T-helper 2 cell treated with Interferon-gamma antibody and Interleukin-4, amounts not matched to agents 100 ng/mL and 5 ng/mL, for 36 hours (primary cell): ENCODE data around the gene ATP2B1. TPM values are rescaled to one million over a fixed set of nuclear protein-coding genes. Genes with fewer than 3 reads are reported as not detected.
"Not testable (repeated sequence)": the region's sequence is repeated elsewhere in the genome, so short reads cannot be mapped to it uniquely, and the experiment has no call there.

Experiments
- intact Hi-C: fragments of 100-400 bp; cut with micrococcal nuclease; formaldehyde crosslinking; loops from one replicate; pipeline ENCODE4 v1.15.1; 2023
- total RNA-seq: library from RNA; stranded (reverse); gene quantifications from 2 replicates; pipeline ENCODE4 v1.2.3, GENCODE V29; 2022

ATP2B1 gene
- total RNA-seq, 1 donor from 2014 or later = 24.6 TPM

GRCh38 chr12:89717759-89718523 is 9.3 kb upstream of the ATP2B1 start:
- intact Hi-C loops = no loop called here

- intact Hi-C loops = no loop called here
Measured at GRCh38 chr12:89712706-89713105, 4.1 kb upstream of the ATP2B1 start.

DNA sequence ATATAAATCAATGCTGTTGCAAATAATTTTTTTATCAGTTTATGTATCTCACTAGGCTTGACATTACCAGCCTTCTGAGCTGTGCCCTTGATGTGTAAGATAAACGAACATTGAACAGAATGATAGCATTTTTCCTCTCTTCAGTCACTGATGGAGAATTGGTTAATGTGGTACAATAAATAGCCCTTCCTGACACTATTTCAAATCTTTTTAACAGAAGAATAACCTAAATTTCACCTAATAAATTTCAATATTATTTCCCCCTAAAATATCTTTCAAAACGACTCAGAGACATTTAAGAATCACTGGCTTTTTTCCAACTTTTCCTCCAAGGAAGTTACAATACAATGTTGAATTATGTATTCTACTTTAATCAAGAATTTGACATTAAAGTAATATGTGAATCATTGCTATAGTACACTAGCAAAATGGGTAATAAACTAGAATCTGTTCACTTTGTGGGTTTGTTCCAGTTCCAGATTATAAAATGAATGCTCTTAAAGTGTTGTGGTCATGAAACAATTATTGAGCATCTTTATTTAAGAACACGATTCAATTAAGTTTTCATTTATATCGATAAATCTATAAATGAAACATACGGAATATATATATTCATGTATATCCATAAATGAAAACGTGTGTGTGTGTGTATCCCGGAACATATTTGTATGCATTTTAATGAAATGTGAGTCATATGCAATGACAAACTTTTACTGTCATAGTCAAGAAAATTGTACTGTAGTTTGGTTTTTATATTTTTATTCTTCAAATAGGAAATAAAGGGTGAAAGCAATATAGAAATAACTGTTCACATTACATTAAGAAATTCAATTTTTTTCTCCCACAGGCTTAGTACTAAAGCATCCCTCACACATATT is 2.5 kb upstream of the ATP2B1 start:
- intact Hi-C loops = no loop called here

- intact Hi-C loops = loop anchor here (1.0 to 10.0 kb wide), 14 partner anchors 46 to 1675 kb away; partner anchors contain the start of genes DUSP6 and POC1B
Measured at GRCh38 chr12:89709995-89710872, 1.6 kb upstream of the ATP2B1 start.

GRCh38 chr12:89709157-89709994 is 738 bp upstream of the ATP2B1 start:
- intact Hi-C loops = loop anchor here (1.0 to 10.0 kb wide), 14 partner anchors 47 to 1674 kb away; partner anchors contain the start of genes DUSP6 and POC1B

- intact Hi-C loops = loop anchor here (1.0 to 10.0 kb wide), 7 partner anchors 45 to 693 kb away; no protein-coding TSS in a partner anchor
Measured at GRCh38 chr12:89707703-89708564, 704 bp downstream of the ATP2B1 start.

DNA sequence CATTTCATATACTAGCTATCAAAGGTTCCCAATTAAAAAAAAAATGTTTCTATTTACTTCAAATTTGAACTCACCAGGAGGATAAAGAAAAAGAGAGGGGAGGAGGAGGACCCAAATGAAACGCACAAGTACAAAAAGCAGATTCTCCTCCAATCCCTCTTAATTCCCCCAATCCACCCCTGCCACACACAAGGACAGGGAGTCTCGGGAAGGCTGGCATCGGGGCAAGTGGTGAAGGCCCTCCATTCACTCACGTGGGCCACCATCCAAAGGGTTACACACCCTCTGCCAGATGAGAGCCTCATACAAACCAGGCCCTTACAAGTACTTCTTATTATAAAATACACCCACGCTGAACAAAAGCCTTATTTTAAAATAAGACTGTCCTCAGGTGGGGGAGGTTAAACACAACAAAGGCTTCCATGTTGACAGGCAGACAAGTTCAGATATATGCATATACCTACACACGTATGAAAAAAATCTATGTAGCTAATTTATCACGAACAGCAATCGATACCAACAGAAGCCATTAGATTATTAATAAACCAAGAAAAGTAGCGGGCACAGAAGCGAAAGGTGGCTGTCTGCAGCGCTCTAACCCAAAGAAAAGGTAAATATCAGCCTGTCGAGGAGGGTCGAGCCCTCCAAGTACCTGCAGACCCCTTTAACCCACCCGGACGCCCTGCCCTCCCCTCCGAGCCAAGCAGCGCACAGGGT is 1.5 kb downstream of the ATP2B1 start:
- intact Hi-C loops = loop anchor here (5.0 to 10.0 kb wide), 3 partner anchors 165 to 692 kb away; no protein-coding TSS in a partner anchor

DNA sequence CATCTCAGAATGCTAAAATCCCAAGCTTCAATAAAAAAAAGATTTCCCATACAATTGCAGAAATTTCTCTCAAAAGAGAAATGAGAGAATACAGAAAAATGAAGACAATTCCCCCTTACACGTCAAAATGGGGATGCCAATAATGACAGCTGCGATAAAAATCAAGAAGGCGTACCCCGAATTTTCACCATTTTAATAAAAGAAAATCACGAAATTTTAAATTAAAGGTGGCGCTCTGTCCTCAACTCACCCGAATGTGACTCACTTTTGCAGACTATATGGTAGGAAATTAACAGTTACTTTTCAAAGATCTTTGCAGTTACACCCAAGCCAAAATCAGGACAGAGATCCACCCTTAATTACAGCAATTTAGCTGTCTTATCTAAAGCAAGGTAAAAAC is 2.1 kb downstream of the ATP2B1 start:
- intact Hi-C loops = loop anchor here (5.0 to 10.0 kb wide), 3 partner anchors 164 to 692 kb away; no protein-coding TSS in a partner anchor

DNA sequence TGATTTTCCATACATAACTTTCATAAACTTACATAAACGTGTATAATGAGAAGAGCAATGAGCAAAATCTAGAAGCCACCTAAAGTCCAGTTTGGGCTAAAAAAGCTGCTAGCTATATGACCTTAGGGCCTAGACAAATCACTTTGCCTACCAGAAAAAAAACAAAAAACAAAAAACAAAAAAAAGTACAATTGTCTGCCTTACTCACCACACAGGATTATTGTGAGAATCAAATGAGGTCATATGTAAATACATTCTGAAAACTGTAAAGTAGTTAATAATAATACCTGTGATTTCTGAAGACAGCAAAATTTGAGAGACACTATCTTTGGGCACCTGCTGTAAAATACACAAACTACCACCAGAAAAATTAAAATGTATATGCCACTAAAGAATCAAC is 4.2 kb downstream of the ATP2B1 start:
- intact Hi-C loops = loop anchor here (10.0 kb wide), 1 partner anchor 690 kb away; no protein-coding TSS in a partner anchor

- intact Hi-C loops = loop anchor here (10.0 kb wide), 1 partner anchor 689 kb away; no protein-coding TSS in a partner anchor
Measured at GRCh38 chr12:89703768-89704167, 4.9 kb downstream of the ATP2B1 start.

- intact Hi-C loops = loop anchor here (10.0 kb wide), 1 partner anchor 688 kb away; no protein-coding TSS in a partner anchor
Measured at GRCh38 chr12:89702503-89702902, 6.1 kb downstream of the ATP2B1 start.

DNA sequence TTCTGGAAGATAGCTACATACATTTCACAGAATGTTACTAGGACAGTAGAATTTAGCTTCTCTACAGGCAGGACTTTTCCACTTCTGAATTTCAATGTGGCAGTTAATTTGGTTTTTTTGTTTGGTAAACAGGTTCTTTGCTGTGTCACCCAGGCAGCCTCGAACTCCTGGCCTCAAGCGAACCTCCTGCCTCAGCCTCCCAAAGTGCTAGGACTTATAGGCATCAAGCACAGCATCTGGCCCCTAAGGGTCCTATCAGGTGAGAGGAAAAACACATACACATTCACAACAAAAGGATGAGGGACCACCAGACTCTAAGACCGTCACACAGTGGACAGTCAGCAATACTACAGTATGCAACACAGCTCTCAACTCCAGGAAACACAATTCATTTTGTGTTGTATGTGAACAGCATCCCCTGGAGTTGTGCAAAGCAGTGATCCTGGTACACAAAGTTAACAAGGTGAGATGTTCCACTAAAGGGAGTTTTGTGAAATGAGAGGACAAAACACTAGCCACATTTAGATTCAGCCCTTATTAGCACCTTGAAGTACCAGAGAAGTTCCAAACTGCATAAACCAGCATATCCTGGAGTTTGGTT is 6.9 kb downstream of the ATP2B1 start:
- intact Hi-C loops = loop anchor here (10.0 kb wide), 1 partner anchor 687 kb away; no protein-coding TSS in a partner anchor

DNA sequence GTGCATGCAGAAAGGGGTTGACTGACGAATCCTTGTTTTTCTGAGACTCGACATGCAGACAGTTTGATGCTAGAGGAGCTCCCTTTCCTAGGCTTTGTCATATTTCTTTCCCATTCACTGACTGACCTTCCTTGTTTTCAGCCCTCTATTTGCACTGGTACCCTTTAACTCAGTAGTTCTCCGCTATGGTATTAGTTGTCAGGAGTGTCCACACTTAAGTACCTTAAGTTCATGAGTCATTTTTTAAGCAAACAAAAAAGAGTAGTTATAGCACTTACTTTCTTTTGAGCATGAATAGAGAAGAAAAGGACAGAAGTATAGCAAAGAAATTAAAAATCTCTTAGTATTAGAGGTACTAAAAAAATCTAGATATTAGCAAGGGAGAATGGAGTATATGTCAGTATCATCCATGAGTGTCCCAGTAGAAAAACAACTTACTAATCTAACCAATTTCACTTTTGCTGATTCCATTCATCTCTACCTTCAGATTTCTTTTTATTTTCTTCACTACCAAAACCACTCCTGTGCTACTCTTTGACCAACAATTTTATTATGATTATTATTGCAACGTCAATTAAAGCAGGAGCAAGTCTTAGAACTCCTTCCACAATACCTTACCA is 8.3 kb downstream of the ATP2B1 start:
- intact Hi-C loops = loop anchor here (10.0 kb wide), 1 partner anchor 686 kb away; no protein-coding TSS in a partner anchor

GRCh38 chr12:89698607-89699006 is 10.0 kb downstream of the ATP2B1 start:
- intact Hi-C loops = no loop called here

GRCh38 chr12:89697728-89698127 is 10.9 kb downstream of the ATP2B1 start:
- intact Hi-C loops = not testable (repeated sequence)

DNA sequence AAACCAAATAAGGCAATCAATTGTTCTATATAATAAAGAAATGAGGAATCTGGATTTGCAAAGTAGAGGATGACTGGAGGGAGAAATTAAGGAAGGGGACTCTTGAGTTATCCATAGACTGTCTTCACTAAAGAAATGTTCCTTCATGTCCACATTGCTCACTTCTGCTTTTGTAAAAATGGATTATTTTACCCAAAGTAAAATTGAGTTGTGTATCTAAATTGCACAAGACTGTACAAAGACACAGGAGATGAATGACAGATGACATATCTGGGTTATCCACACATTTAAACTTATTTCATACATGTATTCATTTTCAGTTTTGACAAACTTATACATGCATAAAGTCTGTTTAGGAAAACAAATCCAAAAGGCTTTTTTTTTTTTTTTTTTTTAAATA is 11.3 kb downstream of the ATP2B1 start:
- intact Hi-C loops = no loop called here

DNA sequence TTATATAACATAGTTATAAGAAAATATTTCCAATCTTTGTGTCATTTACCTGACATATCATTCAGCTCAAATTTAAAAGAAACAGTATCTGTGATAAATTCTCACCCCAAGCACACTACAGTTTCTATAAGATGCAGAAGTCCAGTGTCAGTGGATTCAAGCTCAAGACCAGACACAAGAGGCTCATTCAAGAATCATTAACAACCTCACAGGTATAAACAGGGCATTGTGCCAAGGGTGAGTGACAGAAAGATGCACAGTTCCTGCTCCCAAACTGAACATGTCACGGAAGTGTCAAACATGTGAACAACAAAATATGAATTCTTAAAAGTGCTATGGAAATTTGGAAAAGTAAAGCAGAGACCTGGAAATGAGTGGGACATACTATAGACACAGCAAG is 12.8 kb downstream of the ATP2B1 start:
- intact Hi-C loops = no loop called here
